WTC11 (cell line): ENCODE measurements around the gene EFCAB8. TPM values are rescaled to one million over a fixed set of nuclear protein-coding genes. Genes with fewer than 3 reads are reported as not detected.

Experiments
- ATAC-seq: fragments of 200-7000 bp; cut with Tn5 transposase; 2 replicates; pipeline ENCODE4 v1.10.0; 2021; ENCODE audit warnings: mild to moderate bottlenecking, moderate library complexity
- CTCF ChIA-PET: fragments of 300-600 bp; sonication (Branson Sonifier 250); formaldehyde crosslinking; loops from one replicate; lab custom pipeline; 2021; ENCODE audit warnings: antibody characterized with exemption; lab: Charles Lee
- POLR2A ChIA-PET: fragments of 350-600 bp; sonication (Branson Sonifier 250); formaldehyde crosslinking; loops from one replicate; lab custom pipeline; 2021; ENCODE audit warnings: antibody characterized with exemption; lab: Charles Lee
- DNase-seq: peaks from one replicate; pipeline ENCODE4 v3.0.0; 2021; ENCODE audit warnings: low spot score
- H3K27ac Mint-ChIP-seq: 2 replicates; pipeline ENCODE4 v1.8.0; 2021; ENCODE audit warnings: mixed read lengths
- H3K27me3 Mint-ChIP-seq: 2 replicates; pipeline ENCODE4 v1.8.0; 2021; ENCODE audit warnings: low read depth, mild to moderate bottlenecking, moderate library complexity, mixed read lengths
- H3K36me3 Mint-ChIP-seq: 2 replicates; pipeline ENCODE4 v1.8.0; 2021; ENCODE audit warnings: mixed read lengths
- H3K4me1 Mint-ChIP-seq: 2 replicates; pipeline ENCODE4 v1.8.0; 2022; ENCODE audit warnings: mixed read lengths
- H3K4me3 Mint-ChIP-seq: 2 replicates; pipeline ENCODE4 v1.8.0; 2021; ENCODE audit warnings: mild to moderate bottlenecking, moderate library complexity, mixed read lengths
- H3K9me3 Mint-ChIP-seq: 2 replicates; pipeline ENCODE4 v1.8.0; 2021; ENCODE audit warnings: mixed read lengths
- CBFB ChIP-seq: sonication (generic); formaldehyde crosslinking; IDR thresholded peaks from 2 replicates; pipeline ENCODE4 v1.8.1; 2022; ENCODE audit warnings: mild to moderate bottlenecking, low read depth, missing genetic modification reagents
- CDX4 ChIP-seq: fragments of 250-450 bp; sonication (Bioruptor Pico); IDR thresholded peaks from 2 replicates; pipeline ENCODE4 v1.9.0; 2021; ENCODE audit warnings: moderate library complexity, mild to moderate bottlenecking, inconsistent platforms, borderline replicate concordance
- ERG ChIP-seq: fragments of 250-450 bp; sonication (Bioruptor Pico); IDR thresholded peaks from 2 replicates; pipeline ENCODE4 v1.8.0; 2021; ENCODE audit warnings: mild to moderate bottlenecking
- ESRRA ChIP-seq: sonication (generic); formaldehyde crosslinking; IDR thresholded peaks from 2 replicates; pipeline ENCODE4 v1.8.1; 2022; ENCODE audit warnings: mild to moderate bottlenecking, missing genetic modification reagents, borderline replicate concordance
- ETV6 ChIP-seq: sonication (generic); formaldehyde crosslinking; IDR thresholded peaks from 2 replicates; pipeline ENCODE4 v1.8.1; 2022; ENCODE audit warnings: mild to moderate bottlenecking, missing genetic modification reagents
- FOXK1 ChIP-seq: sonication (generic); formaldehyde crosslinking; IDR thresholded peaks from 2 replicates; pipeline ENCODE4 v1.8.0; 2022; ENCODE audit warnings: mild to moderate bottlenecking, moderate library complexity, missing genetic modification reagents
- FOXP1 ChIP-seq: sonication (generic); formaldehyde crosslinking; IDR thresholded peaks from 2 replicates; pipeline ENCODE4 v1.8.0; 2022; ENCODE audit warnings: missing genetic modification reagents, mild to moderate bottlenecking, moderate library complexity, borderline replicate concordance
- JUN ChIP-seq: sonication (generic); formaldehyde crosslinking; IDR thresholded peaks from 2 replicates; pipeline ENCODE4 v1.8.0; 2023; ENCODE audit warnings: mild to moderate bottlenecking, missing genetic modification reagents
- OVOL2 ChIP-seq: fragments of 250-450 bp; sonication (Bioruptor Pico); IDR thresholded peaks from 2 replicates; pipeline ENCODE4 v1.9.0; 2021; ENCODE audit warnings: mild to moderate bottlenecking, borderline replicate concordance
- SMAD3 ChIP-seq: sonication (generic); formaldehyde crosslinking; IDR thresholded peaks from 2 replicates; pipeline ENCODE4 v1.8.0; 2022; ENCODE audit warnings: missing genetic modification reagents, mild to moderate bottlenecking, borderline replicate concordance
- SOX15 ChIP-seq: fragments of 250-450 bp; sonication (Bioruptor Pico); IDR thresholded peaks from 2 replicates; pipeline ENCODE4 v1.9.0; 2021; ENCODE audit warnings: mild to moderate bottlenecking
- TEAD1 ChIP-seq: sonication (generic); formaldehyde crosslinking; IDR thresholded peaks from 2 replicates; pipeline ENCODE4 v1.8.0; 2022; ENCODE audit warnings: mild to moderate bottlenecking, missing genetic modification reagents
- ZNF121 ChIP-seq: sonication (generic); formaldehyde crosslinking; IDR thresholded peaks from 2 replicates; pipeline ENCODE4 v1.8.0; 2023; ENCODE audit warnings: missing genetic modification reagents
- ZNF416 ChIP-seq: fragments of 250-450 bp; sonication (Bioruptor Pico); IDR thresholded peaks from 2 replicates; pipeline ENCODE4 v1.9.0; 2021; ENCODE audit warnings: mild to moderate bottlenecking, inconsistent platforms
- ZNF423 ChIP-seq: fragments of 250-450 bp; sonication (Bioruptor Pico); IDR thresholded peaks from 2 replicates; pipeline ENCODE4 v2.1.2; 2022; ENCODE audit warnings: mild to moderate bottlenecking, moderate library complexity
- ZNF532 ChIP-seq: fragments of 250-450 bp; sonication (Bioruptor Pico); IDR thresholded peaks from 2 replicates; pipeline ENCODE4 v1.9.0; 2021; ENCODE audit warnings: mild to moderate bottlenecking, borderline replicate concordance
- ZNF671 ChIP-seq: fragments of 250-450 bp; sonication (Bioruptor Pico); IDR thresholded peaks from 2 replicates; pipeline ENCODE4 v1.8.0; 2021; ENCODE audit warnings: mild to moderate bottlenecking
- total RNA-seq: library from RNA; stranded (reverse); gene quantifications from 3 replicates; pipeline ENCODE4 v1.2.3, GENCODE V29; 2021
- TF ChIP-seq, protein P1 (sequence below): fragments of 250-450 bp; sonication (Bioruptor Pico); conservative IDR thresholded peaks from 2 replicates; pipeline ENCODE4 v1.9.0; 2021; ENCODE audit warnings: mild to moderate bottlenecking
- TF ChIP-seq, protein P2 (sequence below): sonication (generic); formaldehyde crosslinking; IDR thresholded peaks from 2 replicates; pipeline ENCODE4 v1.8.1; 2022; ENCODE audit warnings: mild to moderate bottlenecking, moderate library complexity, missing genetic modification reagents
- TF ChIP-seq, protein P3 (sequence below): sonication (generic); formaldehyde crosslinking; IDR thresholded peaks from 2 replicates; pipeline ENCODE4 v1.8.0; 2023; ENCODE audit warnings: missing genetic modification reagents

The EFCAB8 gene
- total RNA-seq, 1 experiment from 2014 or later: 0.17 TPM

DNA sequence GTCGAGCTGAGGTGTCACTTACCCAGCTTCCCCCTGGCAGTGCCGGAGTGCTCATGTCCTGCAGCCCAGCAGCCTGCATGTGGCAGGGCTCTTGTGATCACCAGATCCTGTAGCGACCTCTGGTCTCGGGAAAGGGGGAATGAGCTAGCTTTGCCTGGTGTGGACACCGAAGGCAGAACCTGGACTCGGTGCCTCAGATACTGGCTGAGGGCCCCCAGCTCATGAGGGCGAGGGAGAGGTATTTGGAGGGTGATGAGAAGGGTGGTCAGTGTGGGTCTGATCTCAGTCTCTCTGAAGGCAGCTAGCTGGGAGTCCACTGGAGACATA, 119.2 kb downstream of the EFCAB8 start (continued):
- TF ChIP-seq, protein P1, sequence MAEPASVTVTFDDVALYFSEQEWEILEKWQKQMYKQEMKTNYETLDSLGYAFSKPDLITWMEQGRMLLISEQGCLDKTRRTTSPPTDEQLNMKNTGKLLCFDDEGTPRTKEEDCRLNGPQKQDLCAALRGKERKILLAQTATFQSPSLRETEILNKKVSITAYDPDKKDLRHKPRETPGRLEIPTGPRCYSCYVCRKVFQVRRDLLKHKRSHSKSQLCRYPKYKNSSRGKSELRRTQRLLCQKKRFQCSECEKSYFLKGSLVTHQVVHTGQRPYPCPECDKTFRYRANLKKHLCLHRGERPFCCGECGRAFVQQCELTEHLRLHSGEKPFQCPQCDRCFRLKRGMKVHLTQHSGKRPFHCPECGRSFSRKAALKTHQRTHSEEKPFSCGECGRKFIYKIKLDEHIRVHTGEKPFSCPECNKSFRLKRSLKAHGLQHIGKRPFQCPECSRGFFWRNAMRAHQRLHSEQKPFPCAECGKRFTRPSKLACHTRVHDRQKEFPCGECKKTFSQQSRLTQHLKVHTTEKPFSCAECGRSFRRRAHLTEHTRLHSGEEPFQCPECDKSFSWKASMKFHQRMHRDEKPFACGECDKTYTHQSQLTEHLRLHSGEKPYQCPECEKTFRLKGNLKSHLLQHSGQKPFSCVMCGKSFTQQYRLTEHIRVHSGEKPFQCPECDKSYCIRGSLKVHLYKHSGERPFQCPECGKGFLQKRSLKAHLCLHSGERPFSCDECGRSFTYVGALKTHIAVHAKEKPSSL (CRISPR knock-in tag): no peak
- TF ChIP-seq ERG (CRISPR knock-in tag): no peak
- no peak for TF ChIP-seq FOXK1 (CRISPR knock-in tag)
- TF ChIP-seq SMAD3: no peak

DNA sequence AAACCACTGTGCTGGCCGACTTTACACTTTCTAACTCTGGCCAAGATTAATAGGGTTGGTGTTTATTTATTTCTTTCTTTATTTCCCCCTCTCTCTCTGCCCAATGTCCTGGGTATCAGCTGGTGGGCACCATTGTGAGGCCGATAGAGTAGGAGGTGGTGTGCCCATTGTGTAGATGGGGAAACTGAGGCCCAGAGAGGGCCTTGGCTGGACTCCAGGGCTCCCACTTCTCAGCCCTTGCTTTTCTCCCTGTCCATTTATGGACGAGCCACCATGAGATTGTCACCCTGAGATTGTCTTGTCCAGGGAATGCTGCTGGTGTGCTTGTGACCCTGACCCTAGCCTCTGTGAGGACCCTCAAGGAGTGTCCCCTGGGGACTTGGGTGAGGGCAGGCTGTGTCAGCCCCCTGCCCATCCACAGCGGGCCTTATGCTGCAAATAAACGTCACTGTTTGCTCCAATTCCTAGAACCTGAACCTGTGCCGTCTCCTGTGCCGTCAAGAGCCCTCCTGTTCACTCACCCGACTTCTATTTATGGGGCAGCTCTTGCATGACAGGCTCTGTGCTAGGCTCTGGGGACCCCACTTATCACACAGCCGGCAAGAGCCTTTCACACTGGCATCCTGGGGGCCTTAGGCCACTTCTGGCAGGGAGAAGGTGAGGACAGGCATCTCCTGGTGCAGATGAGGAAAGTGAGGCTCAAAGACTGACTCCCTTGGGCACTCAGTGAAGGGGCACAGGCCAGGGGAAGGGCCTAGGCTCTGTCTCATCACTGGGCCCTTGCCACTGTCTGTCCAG, 120.7 kb downstream of the EFCAB8 start:
- ChIA-PET POLR2A (no interaction called here), CTCF (interaction anchor here (3.0 kb wide), 1 partner anchor 16 kb away, joined by 16 read pairs; no protein-coding TSS in a partner anchor)
- Mint-ChIP-seq H3K27me3 (no peaks in the 10 kb centered on the region), H3K36me3 (peaks cover 9% of the 10 kb centered on the region; the same call in 1 of the 2 replicates), H3K27ac (no peak overlapping the region), H3K4me3 (no peak overlapping the region), H3K4me1 (peaks cover 16% of the 10 kb centered on the region; the same call in 1 of the 2 replicates), H3K9me3 (peaks cover 12% of the 10 kb centered on the region)
- TF ChIP-seq CBFB (CRISPR knock-in tag) (no peak), OVOL2 (CRISPR knock-in tag) (no peak), ZNF423 (CRISPR knock-in tag) (no peak), FOXK1 (CRISPR knock-in tag) (no peak), FOXP1 (CRISPR knock-in tag) (no peak), JUN (CRISPR knock-in tag) (no peak), ZNF416 (CRISPR knock-in tag) (no peak), ZNF671 (CRISPR knock-in tag) (no peak), CDX4 (CRISPR knock-in tag) (no peak), SOX15 (no peak), ETV6 (CRISPR knock-in tag) (no peak), ZNF121 (CRISPR knock-in tag) (no peak), ESRRA (CRISPR knock-in tag) (no peak), TEAD1 (no peak), ZNF532 (CRISPR knock-in tag) (no peak)
- TF ChIP-seq, protein P2, sequence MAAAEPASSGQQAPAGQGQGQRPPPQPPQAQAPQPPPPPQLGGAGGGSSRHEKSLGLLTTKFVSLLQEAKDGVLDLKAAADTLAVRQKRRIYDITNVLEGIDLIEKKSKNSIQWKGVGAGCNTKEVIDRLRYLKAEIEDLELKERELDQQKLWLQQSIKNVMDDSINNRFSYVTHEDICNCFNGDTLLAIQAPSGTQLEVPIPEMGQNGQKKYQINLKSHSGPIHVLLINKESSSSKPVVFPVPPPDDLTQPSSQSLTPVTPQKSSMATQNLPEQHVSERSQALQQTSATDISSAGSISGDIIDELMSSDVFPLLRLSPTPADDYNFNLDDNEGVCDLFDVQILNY: no peak
- TF ChIP-seq, protein P3, sequence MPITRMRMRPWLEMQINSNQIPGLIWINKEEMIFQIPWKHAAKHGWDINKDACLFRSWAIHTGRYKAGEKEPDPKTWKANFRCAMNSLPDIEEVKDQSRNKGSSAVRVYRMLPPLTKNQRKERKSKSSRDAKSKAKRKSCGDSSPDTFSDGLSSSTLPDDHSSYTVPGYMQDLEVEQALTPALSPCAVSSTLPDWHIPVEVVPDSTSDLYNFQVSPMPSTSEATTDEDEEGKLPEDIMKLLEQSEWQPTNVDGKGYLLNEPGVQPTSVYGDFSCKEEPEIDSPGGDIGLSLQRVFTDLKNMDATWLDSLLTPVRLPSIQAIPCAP: no peak
- ATAC-seq (no peak), DNase-seq (no peak)
